Activated CD8-positive, alpha-beta T cell treated with anti-CD3 and anti-CD28 coated beads for 36 hours (primary cell): Measurements from ENCODE around the gene DPCD. TPM values are rescaled to one million over a fixed set of nuclear protein-coding genes. Genes with fewer than 3 reads are reported as not detected.

Experiments
- ATAC-seq: fragments of 200-7000 bp; cut with Tn5 transposase; one replicate; pipeline ENCODE4 v1.10.0; 2021; ENCODE audit warnings: mild to moderate bottlenecking, moderate library complexity
- CTCF ChIA-PET: fragments of 350-600 bp; sonication (Branson Sonifier 250); formaldehyde crosslinking; loops from one replicate; lab custom pipeline; 2021; ENCODE audit warnings: antibody characterized with exemption; lab: Charles Lee
- POLR2A ChIA-PET: fragments of 350-600 bp; sonication (Branson Sonifier 250); formaldehyde crosslinking; loops from one replicate; lab custom pipeline; 2021; ENCODE audit warnings: antibody characterized with exemption; lab: Charles Lee
- DNase-seq: peaks from one replicate; pipeline ENCODE4 v3.0.0-alpha.2; 2020
- H3K27ac Mint-ChIP-seq: one replicate; pipeline ENCODE4 v1.8.0; 2021; ENCODE audit warnings: mild to moderate bottlenecking, mixed read lengths
- H3K27me3 Mint-ChIP-seq: one replicate; pipeline ENCODE4 v1.8.0; 2021; ENCODE audit warnings: mixed read lengths
- H3K36me3 Mint-ChIP-seq: one replicate; pipeline ENCODE4 v1.8.0; 2021; ENCODE audit warnings: low read depth, mixed read lengths
- H3K4me1 Mint-ChIP-seq: one replicate; pipeline ENCODE4 v1.8.0; 2021; ENCODE audit warnings: low read depth, mixed read lengths
- H3K4me3 Mint-ChIP-seq: one replicate; pipeline ENCODE4 v1.8.0; 2021; ENCODE audit warnings: mild to moderate bottlenecking, moderate library complexity, mixed read lengths
- H3K9me3 Mint-ChIP-seq: one replicate; pipeline ENCODE4 v1.8.0; 2021; ENCODE audit warnings: mixed read lengths
- intact Hi-C: fragments of 100-400 bp; cut with micrococcal nuclease; formaldehyde crosslinking; loops from one replicate; pipeline ENCODE4 v1.10.0; 2022
- total RNA-seq, 2 experiments: library from RNA; stranded (reverse); gene quantifications; one replicate each; pipeline ENCODE4 v1.2.3, GENCODE V29; 2021
- TF ChIP-seq, protein P1 (sequence below): fragments of 200-600 bp; IDR thresholded peaks from one replicate; pipeline ENCODE4 v1.8.0; 2022; ENCODE audit warnings: antibody characterized with exemption, mild to moderate bottlenecking

Gene DPCD
- total RNA-seq, 2 experiments from 2014 or later: 19.0 TPM

DNA sequence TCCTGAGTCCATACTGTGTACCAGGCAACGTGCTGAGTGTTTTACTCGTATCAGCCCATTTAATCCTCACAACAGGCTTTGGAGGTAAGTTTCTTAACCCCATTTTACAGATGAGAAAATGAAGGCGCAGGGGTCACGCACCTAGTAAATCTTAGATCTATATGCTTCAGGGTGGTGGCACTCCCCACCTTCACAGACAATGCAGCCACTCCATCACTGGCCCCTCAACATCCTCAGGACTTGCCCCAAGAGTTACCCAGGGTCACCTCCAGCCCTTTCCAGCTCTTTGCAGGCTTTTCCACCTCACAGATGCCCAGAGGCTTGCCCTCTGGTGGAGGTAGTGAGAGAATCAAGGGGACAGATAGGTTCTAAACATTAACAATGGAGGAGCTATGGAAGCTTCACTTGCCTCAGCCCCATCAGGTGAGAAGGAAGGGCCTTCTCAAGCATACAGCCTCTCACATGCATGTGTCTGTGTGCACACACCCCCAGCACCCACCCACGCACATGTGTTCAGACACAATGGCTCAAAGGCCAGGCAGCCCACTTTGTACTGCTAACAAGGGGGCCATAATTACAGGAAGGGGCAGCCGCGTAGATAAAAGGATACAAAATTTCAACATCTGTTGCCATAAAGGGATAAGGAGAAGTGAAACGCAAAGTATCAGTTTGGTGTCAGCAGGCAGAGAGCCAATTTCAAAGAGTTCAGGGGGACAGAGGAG, 29.1 kb downstream of the DPCD start:
- DNase-seq: no peak
- intact Hi-C loops: no loop called here
- ChIA-PET CTCF (interaction anchor here (1.3 to 1.4 kb wide), 2 partner anchors 14 to 164 kb away, joined by 5 to 8 read pairs; no protein-coding TSS in a partner anchor), POLR2A (interaction anchor here (1.4 to 1.7 kb wide), 2 partner anchors 21 to 77 kb away, joined by 3 to 4 read pairs; no protein-coding TSS in a partner anchor)
- Mint-ChIP-seq H3K4me1 (no peaks in the 10 kb centered on the region), H3K9me3 (no peaks in the 10 kb centered on the region), H3K36me3 (no peaks in the 10 kb centered on the region), H3K27ac (peak overlapping the region; percentile 33), H3K27me3 (no peaks in the 10 kb centered on the region), H3K4me3 (no peak overlapping the region)
- TF ChIP-seq, protein P1, sequence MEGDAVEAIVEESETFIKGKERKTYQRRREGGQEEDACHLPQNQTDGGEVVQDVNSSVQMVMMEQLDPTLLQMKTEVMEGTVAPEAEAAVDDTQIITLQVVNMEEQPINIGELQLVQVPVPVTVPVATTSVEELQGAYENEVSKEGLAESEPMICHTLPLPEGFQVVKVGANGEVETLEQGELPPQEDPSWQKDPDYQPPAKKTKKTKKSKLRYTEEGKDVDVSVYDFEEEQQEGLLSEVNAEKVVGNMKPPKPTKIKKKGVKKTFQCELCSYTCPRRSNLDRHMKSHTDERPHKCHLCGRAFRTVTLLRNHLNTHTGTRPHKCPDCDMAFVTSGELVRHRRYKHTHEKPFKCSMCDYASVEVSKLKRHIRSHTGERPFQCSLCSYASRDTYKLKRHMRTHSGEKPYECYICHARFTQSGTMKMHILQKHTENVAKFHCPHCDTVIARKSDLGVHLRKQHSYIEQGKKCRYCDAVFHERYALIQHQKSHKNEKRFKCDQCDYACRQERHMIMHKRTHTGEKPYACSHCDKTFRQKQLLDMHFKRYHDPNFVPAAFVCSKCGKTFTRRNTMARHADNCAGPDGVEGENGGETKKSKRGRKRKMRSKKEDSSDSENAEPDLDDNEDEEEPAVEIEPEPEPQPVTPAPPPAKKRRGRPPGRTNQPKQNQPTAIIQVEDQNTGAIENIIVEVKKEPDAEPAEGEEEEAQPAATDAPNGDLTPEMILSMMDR: no peak
- no peak for ATAC-seq

DNA sequence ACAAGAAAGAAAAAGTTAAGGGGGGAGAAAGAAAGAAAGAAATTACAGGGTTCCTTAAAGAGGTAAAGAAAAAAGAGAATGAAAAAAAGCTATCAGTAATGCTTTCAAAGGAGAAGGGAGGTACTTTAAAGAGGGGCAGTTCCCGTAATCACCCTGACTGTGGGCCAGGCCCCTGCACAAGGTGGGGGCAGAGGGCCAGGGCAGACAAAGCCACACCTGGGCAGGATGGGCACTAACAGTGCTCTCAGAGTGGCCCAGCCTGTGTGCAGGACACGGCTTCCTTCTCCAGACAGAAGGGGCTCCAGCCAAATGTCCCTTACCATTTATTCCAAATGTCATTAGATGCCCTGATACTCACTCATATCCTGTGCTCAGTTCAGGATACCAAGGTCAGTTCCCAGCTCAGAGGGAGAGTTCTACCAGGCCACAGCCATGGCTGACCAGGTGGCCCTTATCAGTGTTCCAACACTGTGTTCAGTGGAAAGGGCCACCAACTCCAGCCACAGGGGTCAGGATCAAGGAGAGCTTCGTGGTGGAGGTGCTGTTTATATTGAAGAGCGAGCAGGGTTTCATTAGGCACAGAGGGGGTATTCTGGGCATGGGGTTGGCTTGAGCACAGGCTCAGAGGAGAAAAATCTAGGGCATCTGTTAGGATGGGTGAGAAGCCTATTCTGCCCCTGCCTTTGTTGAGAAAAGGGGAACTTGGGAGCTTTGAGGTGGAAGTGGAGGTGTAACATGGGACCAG, 29.9 kb downstream of the DPCD start:
- ChIA-PET CTCF (interaction anchor here (1.4 kb wide), 1 partner anchor 163 kb away, joined by 5 read pairs; no protein-coding TSS in a partner anchor), POLR2A (interaction anchor here (1.4 to 1.7 kb wide), 2 partner anchors 21 to 76 kb away, joined by 3 to 4 read pairs; no protein-coding TSS in a partner anchor)
- no peaks in the 10 kb centered on the region for H3K27me3 Mint-ChIP-seq
- TF ChIP-seq, protein P1: no peak
- no peak overlapping the region for H3K4me3 Mint-ChIP-seq
- intact Hi-C loops: no loop called here
- ATAC-seq (no peak), DNase-seq (no peak)
- H3K9me3 Mint-ChIP-seq: no peaks in the 10 kb centered on the region
- no peaks in the 10 kb centered on the region for H3K4me1 Mint-ChIP-seq
- peak overlapping the region; percentile 33 for H3K27ac Mint-ChIP-seq
- no peaks in the 10 kb centered on the region for H3K36me3 Mint-ChIP-seq

DNA sequence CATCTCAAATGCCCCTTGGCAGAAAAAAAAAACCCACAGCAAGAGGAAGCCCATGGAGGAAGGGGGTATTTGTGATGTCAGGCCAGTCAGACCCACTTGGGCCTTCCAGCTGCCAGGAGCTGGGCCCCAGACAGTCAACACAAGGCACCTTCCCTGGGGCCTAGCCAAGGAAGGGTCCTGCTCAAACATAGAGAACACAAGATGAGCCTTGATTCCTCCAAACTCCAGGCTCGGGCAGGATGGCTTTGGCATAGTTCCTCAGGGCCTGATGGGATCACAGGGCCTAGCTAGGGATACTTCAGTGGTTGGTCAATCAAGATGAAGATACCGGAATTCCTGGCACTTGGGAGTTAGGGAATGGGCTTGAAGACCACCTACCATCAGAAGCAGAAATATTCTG, 30.8 kb downstream of the DPCD start:
- no peaks in the 10 kb centered on the region for H3K9me3 Mint-ChIP-seq
- TF ChIP-seq, protein P1: no peak
- ChIA-PET POLR2A (no interaction called here), CTCF (no interaction called here)
- DNase-seq (no peak), ATAC-seq (no peak)
- peaks cover 5% of the 10 kb centered on the region for H3K36me3 Mint-ChIP-seq
- intact Hi-C loops: no loop called here
- no peaks in the 10 kb centered on the region for H3K4me1 Mint-ChIP-seq
- no peaks in the 10 kb centered on the region for H3K27me3 Mint-ChIP-seq
- no peak overlapping the region for H3K4me3 Mint-ChIP-seq
- peak overlapping the region; percentile 58 for H3K27ac Mint-ChIP-seq

DNA sequence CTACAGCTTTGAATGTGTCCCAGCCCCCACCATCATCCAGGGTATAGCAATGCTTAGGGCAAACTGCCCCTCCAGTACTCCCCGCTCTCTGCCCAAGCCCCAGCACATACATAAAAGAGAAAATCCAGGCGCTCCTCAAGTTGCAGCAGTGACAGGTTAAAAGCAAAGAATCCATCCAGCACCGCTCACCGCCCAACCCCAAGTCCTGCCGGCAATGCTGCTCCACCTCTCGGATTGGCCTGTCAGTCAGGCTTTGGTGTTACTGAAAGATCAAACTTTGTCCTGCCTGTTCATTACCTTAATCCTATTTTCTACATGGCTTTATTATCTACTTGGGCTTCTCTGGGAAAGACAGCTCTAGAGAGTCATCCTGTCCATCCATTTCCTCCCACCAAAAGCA, 31.9 kb downstream of the DPCD start:
- peaks cover 5% of the 10 kb centered on the region for H3K36me3 Mint-ChIP-seq
- CTCF ChIA-PET: interaction anchor here (1.1 kb wide), 1 partner anchor 16 kb away, joined by 3 read pairs; no protein-coding TSS in a partner anchor
- POLR2A ChIA-PET: no interaction called here
- no peaks in the 10 kb centered on the region for H3K27me3 Mint-ChIP-seq
- no peak for ATAC-seq
- H3K4me3 Mint-ChIP-seq: no peak overlapping the region
- intact Hi-C loops: no loop called here
- DNase-seq: no peak
- H3K27ac Mint-ChIP-seq: no peak overlapping the region
- H3K9me3 Mint-ChIP-seq: no peaks in the 10 kb centered on the region
- H3K4me1 Mint-ChIP-seq: no peaks in the 10 kb centered on the region
- TF ChIP-seq, protein P1: no peak
